KMS-11 (cell line): Measurements from ENCODE around the gene BMPER.

Source experiments
- H2AFZ ChIP-seq: fragments of 200-600 bp; sonication (generic); 2 replicates; pipeline ENCODE4 v1.6.1; 2016; ENCODE audit warnings: antibody characterized with exemption, mixed run types, low read depth
- H3K27ac ChIP-seq: fragments of 200-600 bp; sonication (generic); 2 replicates; pipeline ENCODE4 v1.6.1; 2016; ENCODE audit warnings: mild to moderate bottlenecking, mixed run types
- H3K27me3 ChIP-seq: fragments of 200-600 bp; sonication (generic); 2 replicates; pipeline ENCODE4 v1.6.1; 2017; ENCODE audit warnings: mild to moderate bottlenecking, low read depth, mixed run types, moderate library complexity; ENCODE audit not compliant: insufficient read depth
- H3K36me3 ChIP-seq: fragments of 200-600 bp; sonication (generic); 2 replicates; pipeline ENCODE4 v1.6.1; 2017; ENCODE audit warnings: mild to moderate bottlenecking, mixed run types; ENCODE audit not compliant: insufficient read depth
- H3K4me1 ChIP-seq: fragments of 200-600 bp; sonication (generic); 2 replicates; pipeline ENCODE4 v1.6.1; 2016; ENCODE audit warnings: mild to moderate bottlenecking, low read depth, mixed run types; ENCODE audit not compliant: poor library complexity, severe bottlenecking
- H3K4me2 ChIP-seq: fragments of 200-600 bp; sonication (generic); 2 replicates; pipeline ENCODE4 v1.7.0; 2016; ENCODE audit warnings: mild to moderate bottlenecking, mixed run types
- H3K4me3 ChIP-seq: fragments of 200-600 bp; sonication (generic); IDR thresholded peaks from 2 replicates; pipeline ENCODE4 v1.6.1; 2017; ENCODE audit warnings: low read depth, low read length, mixed read lengths; ENCODE audit not compliant: insufficient read depth
- H3K79me2 ChIP-seq: fragments of 200-600 bp; sonication (generic); 2 replicates; pipeline ENCODE4 v1.6.1; 2016; ENCODE audit warnings: low read depth, mixed run types; ENCODE audit not compliant: insufficient read depth
- H3K9ac ChIP-seq: fragments of 200-600 bp; sonication (generic); 2 replicates; pipeline ENCODE4 v1.6.1; 2016; ENCODE audit warnings: mild to moderate bottlenecking, mixed run types
- H4K20me1 ChIP-seq: fragments of 200-600 bp; sonication (generic); 2 replicates; pipeline ENCODE4 v1.6.1; 2016; ENCODE audit warnings: mild to moderate bottlenecking, mixed run types; ENCODE audit not compliant: insufficient read depth
- CTCF ChIP-seq: fragments of 200-600 bp; sonication (generic); conservative IDR thresholded peaks from 2 replicates; pipeline ENCODE4 v1.6.1; 2017; ENCODE audit warnings: low read depth, mild to moderate bottlenecking, antibody characterized with exemption, low read length, moderate library complexity, mixed read lengths

BMPER gene

GRCh38 chr7:33946094-33946699 is 40.9 kb downstream of the BMPER start:
- Histone ChIP-seq H3K4me2 (no peak overlapping the region), H3K36me3 (no peaks in the 10 kb centered on the region), H3K27me3 (no peaks in the 10 kb centered on the region), H3K4me1 (no peaks in the 10 kb centered on the region), H3K27ac (no peak overlapping the region), H3K4me3 (no peak overlapping the region), H3K9ac (no peak overlapping the region), H2AFZ (no peak overlapping the region), H4K20me1 (no peaks in the 10 kb centered on the region), H3K79me2 (no peaks in the 10 kb centered on the region)
- TF ChIP-seq CTCF, result no peak

- H4K20me1 ChIP-seq, result no peaks in the 10 kb centered on the region
- no peaks in the 10 kb centered on the region for H3K79me2 ChIP-seq
- no peaks in the 10 kb centered on the region for H3K4me1 ChIP-seq
- no peak for TF ChIP-seq CTCF
- no peak overlapping the region for H3K27ac ChIP-seq
- H2AFZ ChIP-seq, result no peak overlapping the region
- H3K4me2 ChIP-seq, result no peak overlapping the region
- H3K27me3 ChIP-seq, result no peaks in the 10 kb centered on the region
- no peak overlapping the region for H3K9ac ChIP-seq
- H3K36me3 ChIP-seq, result no peaks in the 10 kb centered on the region
- no peak overlapping the region for H3K4me3 ChIP-seq
Observed at GRCh38 chr7:33950047-33950714, 44.8 kb downstream of the BMPER start.

- no peak overlapping the region for H3K27ac ChIP-seq
- no peaks in the 10 kb centered on the region for H3K4me1 ChIP-seq
- no peak overlapping the region for H3K4me2 ChIP-seq
- no peaks in the 10 kb centered on the region for H3K79me2 ChIP-seq
- no peaks in the 10 kb centered on the region for H3K36me3 ChIP-seq
- no peak overlapping the region for H3K4me3 ChIP-seq
- no peak for TF ChIP-seq CTCF
- H2AFZ ChIP-seq, result no peak overlapping the region
- H4K20me1 ChIP-seq, result no peaks in the 10 kb centered on the region
- H3K27me3 ChIP-seq, result no peaks in the 10 kb centered on the region
- no peak overlapping the region for H3K9ac ChIP-seq
Observed at GRCh38 chr7:33952824-33953223, 47.5 kb downstream of the BMPER start.

- H3K4me3 ChIP-seq, result no peak overlapping the region
- H3K4me2 ChIP-seq, result no peak overlapping the region
- H3K36me3 ChIP-seq, result no peaks in the 10 kb centered on the region
- H3K9ac ChIP-seq, result no peak overlapping the region
- TF ChIP-seq CTCF, result no peak
- no peaks in the 10 kb centered on the region for H3K4me1 ChIP-seq
- H4K20me1 ChIP-seq, result no peaks in the 10 kb centered on the region
- H3K27ac ChIP-seq, result no peak overlapping the region
- no peaks in the 10 kb centered on the region for H3K27me3 ChIP-seq
- no peaks in the 10 kb centered on the region for H3K79me2 ChIP-seq
- no peak overlapping the region for H2AFZ ChIP-seq
Observed at GRCh38 chr7:33958104-33958503, 52.8 kb downstream of the BMPER start.
